Measurements from ENCODE around the gene FBH1. TPM values are rescaled to one million over a fixed set of nuclear protein-coding genes. Genes with fewer than 3 reads are reported as not detected.
A peak's percentile ranks its signal among the peaks of the same experiment; 100 is the strongest.

FBH1 gene
- total RNA-seq (10 to 100 TPM; 58.1 to 58.4 TPM), polyA plus RNA-seq (10 to 100 TPM; 19.9 to 38.1 TPM)

DNA sequence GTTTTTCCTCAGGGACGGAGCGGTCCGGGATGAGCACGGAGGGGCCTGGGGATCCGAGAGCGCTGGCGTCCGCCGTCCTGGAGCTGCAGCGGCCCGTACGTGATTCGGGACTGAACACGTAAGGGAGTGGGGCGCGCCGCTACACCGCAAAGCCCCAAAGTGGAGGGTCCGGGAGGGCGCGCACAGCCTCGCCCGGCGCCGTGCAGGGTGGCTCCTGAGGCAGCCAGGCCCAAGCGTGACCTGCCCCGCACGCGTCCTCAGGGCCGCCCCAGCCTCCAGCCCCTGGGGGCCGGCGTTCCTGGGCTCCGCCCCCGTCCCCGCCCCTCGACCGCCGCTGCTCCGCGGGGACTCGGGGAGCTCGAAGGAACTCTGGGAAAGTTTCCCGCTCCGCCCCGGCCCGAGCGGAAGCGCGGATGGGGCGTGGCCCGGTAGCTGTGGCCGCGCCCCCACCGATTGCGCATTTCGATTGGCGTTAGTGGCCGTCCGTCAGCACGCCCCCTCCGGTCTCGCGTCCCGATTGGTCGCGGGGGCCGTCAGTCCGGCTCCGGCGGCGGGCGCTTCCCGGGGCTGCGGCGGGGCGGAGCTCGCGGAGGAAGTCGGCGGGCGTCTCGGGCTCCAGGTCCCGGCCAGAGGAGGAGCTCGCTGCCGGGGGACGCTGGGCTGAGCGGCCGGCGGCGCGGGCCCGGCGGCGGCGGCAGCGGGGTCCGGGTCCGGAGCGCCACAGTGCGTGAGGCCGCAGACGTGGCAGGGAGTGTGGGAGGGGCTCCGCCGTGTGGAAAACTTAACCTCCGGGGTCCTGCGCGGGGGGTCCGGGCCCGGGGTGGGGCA lies at the start of gene FBH1, which contains the start of gene ANKRD16:
Gene FBH1 (plus strand): TSS at position 620 of the 828 bp plus-strand sequence. CDS start 103 bp downstream, at position 723.
Gene ANKRD16 (minus strand): TSS at position 270 of the 828 bp plus-strand sequence. CDS start 539 bp downstream, outside the sequence.
- Histone ChIP-seq H3K27me3 (ENCODE audit: control insufficient read depth in 4 of 4, insufficient read depth in 4 of 4, low read length in 3 of 4) (no peaks in the 10 kb centered on the region), H3K4me1 (ENCODE audit: control insufficient read depth in 4 of 4, insufficient read depth in 4 of 4, low read length in 3 of 4) (peaks cover 4 to 37% (median 20%) of the 10 kb centered on the region in 4 donors), H3K4me3 (ENCODE audit: low read depth in 1 of 3, low read length in 3 of 3) (peak within 1 kb of the TSS; percentile 89 to 97 (median 96)), H3K9ac (ENCODE audit: low read depth in 1 of 2, low read length in 2 of 2) (peak within 1 kb of the TSS; percentile 42 to 58), H3K9me3 (ENCODE audit: control insufficient read depth in 4 of 4, low read length in 3 of 4) (no peaks in the 10 kb centered on the region), H3K27ac (ENCODE audit: low read depth in 1 of 2, low read length in 2 of 2) (peak within 1 kb of the TSS; percentile 79 to 81), H3K36me3 (ENCODE audit: control insufficient read depth in 4 of 4, insufficient read depth in 3 of 4, low read depth in 1 of 4, low read length in 3 of 4) (peaks cover 0 to 16% (median 11%) of the 10 kb centered on the region in 4 donors)
- under 1% methylated on average over 109 of the region's 109 CpGs for WGBS
- peak; percentile 20 for TF ChIP-seq YY1 (IDR thresholded peaks at IDR 0.05)
- peak; percentile 97 for TF ChIP-seq SP1 (IDR thresholded peaks at IDR 0.05)
- TF ChIP-seq FOXA1 (IDR thresholded peaks at IDR 0.05), result no peak
- no peak for TF ChIP-seq HNF4A (conservative IDR thresholded peaks at IDR 0.05)
- TF ChIP-seq, protein P1, sequence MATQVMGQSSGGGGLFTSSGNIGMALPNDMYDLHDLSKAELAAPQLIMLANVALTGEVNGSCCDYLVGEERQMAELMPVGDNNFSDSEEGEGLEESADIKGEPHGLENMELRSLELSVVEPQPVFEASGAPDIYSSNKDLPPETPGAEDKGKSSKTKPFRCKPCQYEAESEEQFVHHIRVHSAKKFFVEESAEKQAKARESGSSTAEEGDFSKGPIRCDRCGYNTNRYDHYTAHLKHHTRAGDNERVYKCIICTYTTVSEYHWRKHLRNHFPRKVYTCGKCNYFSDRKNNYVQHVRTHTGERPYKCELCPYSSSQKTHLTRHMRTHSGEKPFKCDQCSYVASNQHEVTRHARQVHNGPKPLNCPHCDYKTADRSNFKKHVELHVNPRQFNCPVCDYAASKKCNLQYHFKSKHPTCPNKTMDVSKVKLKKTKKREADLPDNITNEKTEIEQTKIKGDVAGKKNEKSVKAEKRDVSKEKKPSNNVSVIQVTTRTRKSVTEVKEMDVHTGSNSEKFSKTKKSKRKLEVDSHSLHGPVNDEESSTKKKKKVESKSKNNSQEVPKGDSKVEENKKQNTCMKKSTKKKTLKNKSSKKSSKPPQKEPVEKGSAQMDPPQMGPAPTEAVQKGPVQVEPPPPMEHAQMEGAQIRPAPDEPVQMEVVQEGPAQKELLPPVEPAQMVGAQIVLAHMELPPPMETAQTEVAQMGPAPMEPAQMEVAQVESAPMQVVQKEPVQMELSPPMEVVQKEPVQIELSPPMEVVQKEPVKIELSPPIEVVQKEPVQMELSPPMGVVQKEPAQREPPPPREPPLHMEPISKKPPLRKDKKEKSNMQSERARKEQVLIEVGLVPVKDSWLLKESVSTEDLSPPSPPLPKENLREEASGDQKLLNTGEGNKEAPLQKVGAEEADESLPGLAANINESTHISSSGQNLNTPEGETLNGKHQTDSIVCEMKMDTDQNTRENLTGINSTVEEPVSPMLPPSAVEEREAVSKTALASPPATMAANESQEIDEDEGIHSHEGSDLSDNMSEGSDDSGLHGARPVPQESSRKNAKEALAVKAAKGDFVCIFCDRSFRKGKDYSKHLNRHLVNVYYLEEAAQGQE (IDR thresholded peaks at IDR 0.05), result peak; percentile 40
- TF ChIP-seq RAD21 (IDR thresholded peaks at IDR 0.05), result peak; percentile 10 to 39
- no peak for TF ChIP-seq FOXA2 (IDR thresholded peaks at IDR 0.05)
- TF ChIP-seq TAF1 (conservative IDR thresholded peaks at IDR 0.05), result no peak
- peak; percentile 66 to 92 for TF ChIP-seq GABPA (IDR thresholded peaks at IDR 0.05 in 1 of 2, conservative IDR thresholded peaks at IDR 0.05 in 1 of 2)
- TF ChIP-seq, protein P2, sequence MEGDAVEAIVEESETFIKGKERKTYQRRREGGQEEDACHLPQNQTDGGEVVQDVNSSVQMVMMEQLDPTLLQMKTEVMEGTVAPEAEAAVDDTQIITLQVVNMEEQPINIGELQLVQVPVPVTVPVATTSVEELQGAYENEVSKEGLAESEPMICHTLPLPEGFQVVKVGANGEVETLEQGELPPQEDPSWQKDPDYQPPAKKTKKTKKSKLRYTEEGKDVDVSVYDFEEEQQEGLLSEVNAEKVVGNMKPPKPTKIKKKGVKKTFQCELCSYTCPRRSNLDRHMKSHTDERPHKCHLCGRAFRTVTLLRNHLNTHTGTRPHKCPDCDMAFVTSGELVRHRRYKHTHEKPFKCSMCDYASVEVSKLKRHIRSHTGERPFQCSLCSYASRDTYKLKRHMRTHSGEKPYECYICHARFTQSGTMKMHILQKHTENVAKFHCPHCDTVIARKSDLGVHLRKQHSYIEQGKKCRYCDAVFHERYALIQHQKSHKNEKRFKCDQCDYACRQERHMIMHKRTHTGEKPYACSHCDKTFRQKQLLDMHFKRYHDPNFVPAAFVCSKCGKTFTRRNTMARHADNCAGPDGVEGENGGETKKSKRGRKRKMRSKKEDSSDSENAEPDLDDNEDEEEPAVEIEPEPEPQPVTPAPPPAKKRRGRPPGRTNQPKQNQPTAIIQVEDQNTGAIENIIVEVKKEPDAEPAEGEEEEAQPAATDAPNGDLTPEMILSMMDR (IDR thresholded peaks at IDR 0.05; ENCODE audit: low read depth, low read length, missing input control), result no peak
- TF ChIP-seq, protein P3, sequence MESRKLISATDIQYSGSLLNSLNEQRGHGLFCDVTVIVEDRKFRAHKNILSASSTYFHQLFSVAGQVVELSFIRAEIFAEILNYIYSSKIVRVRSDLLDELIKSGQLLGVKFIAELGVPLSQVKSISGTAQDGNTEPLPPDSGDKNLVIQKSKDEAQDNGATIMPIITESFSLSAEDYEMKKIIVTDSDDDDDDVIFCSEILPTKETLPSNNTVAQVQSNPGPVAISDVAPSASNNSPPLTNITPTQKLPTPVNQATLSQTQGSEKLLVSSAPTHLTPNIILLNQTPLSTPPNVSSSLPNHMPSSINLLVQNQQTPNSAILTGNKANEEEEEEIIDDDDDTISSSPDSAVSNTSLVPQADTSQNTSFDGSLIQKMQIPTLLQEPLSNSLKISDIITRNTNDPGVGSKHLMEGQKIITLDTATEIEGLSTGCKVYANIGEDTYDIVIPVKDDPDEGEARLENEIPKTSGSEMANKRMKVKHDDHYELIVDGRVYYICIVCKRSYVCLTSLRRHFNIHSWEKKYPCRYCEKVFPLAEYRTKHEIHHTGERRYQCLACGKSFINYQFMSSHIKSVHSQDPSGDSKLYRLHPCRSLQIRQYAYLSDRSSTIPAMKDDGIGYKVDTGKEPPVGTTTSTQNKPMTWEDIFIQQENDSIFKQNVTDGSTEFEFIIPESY (IDR thresholded peaks at IDR 0.05), result no peak
- DNase-seq (ENCODE audit: low spot score), result peak; percentile 100
